ENCODE results near the gene RFPL4AL1.

DNA sequence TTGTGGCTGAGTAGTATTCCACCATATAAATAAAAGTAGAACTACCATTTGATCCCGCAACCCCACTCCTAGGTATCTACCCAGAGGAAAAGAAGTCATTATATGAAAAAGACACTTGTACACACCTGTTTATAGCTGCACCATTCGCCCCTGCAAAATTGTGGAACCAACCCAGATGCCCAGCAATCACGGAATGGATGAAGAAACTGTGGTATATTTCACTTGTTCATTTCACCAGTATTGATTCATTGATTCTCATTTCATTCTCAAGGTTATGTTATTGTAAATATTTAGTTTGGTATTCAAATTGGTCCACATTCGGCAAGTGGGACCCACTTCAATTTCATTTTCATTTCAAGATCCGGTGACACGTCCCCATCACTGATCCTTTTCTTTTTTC lies 18.2 kb upstream of the RFPL4AL1 start:
- TF ChIP-seq TARDBP (IDR thresholded peaks at IDR 0.05), result no peak
- TF ChIP-seq SUZ12 (IDR thresholded peaks at IDR 0.05), result no peak
- no peak for TF ChIP-seq SP1 (IDR thresholded peaks at IDR 0.05)
- TF ChIP-seq HDGF (IDR thresholded peaks at IDR 0.05; ENCODE audit: borderline replicate concordance), result no peak
- no peak for TF ChIP-seq LEF1 (IDR thresholded peaks at IDR 0.05; ENCODE audit: borderline replicate concordance)
- TF ChIP-seq BHLHE40 (IDR thresholded peaks at IDR 0.05; ENCODE audit: borderline replicate concordance), result no peak
- no peak for TF ChIP-seq NFRKB (IDR thresholded peaks at IDR 0.05)
- no peak for TF ChIP-seq FOXK2 (IDR thresholded peaks at IDR 0.05)
- TF ChIP-seq ELF4 (IDR thresholded peaks at IDR 0.05), result no peak
- TF ChIP-seq L3MBTL2 (conservative IDR thresholded peaks at IDR 0.05), result no peak
- no peak for TF ChIP-seq FOXA1 (IDR thresholded peaks at IDR 0.05)
